Gastroesophageal sphincter (tissue), 3 donors: ENCODE measurements around the gene NET1.

Source experiments
- CTCF ChIP-seq, 4 experiments: fragments of 200-600 bp in 2 of 4; fragments of 450-650 bp in 2 of 4; sonication (generic) in 1 of 4; IDR thresholded peaks; one replicate each; pipeline ENCODE4 v1.5.1; 2017 to 2019; ENCODE audit warnings: antibody characterized with exemption in 4 of 4, mild to moderate bottlenecking in 2 of 4, moderate library complexity in 2 of 4
- EP300 ChIP-seq: sonication (generic); formaldehyde crosslinking; IDR thresholded peaks from one replicate; pipeline ENCODE4 v1.6.1; 2017; ENCODE audit warnings: antibody characterized with exemption, mild to moderate bottlenecking
- POLR2A ChIP-seq, 2 donors: fragments of 450-650 bp; IDR thresholded peaks; one replicate each; pipeline ENCODE4 v1.6.1; 2017; ENCODE audit warnings: antibody characterized with exemption in 2 of 2, mild to moderate bottlenecking in 2 of 2, moderate library complexity in 1 of 2

- no peak for TF ChIP-seq CTCF (IDR thresholded peaks at IDR 0.05)
- no peak for TF ChIP-seq EP300
- TF ChIP-seq POLR2A (IDR thresholded peaks at IDR 0.05), result no peak
These were observed 68.0 kb downstream of the NET1 start for GRCh38 chr10:5480162-5480941.
